CD4-positive, alpha-beta T cell treated with Interleukin-6 for 4 hours (primary cell): ENCODE measurements around the gene CCDC88C.
"Not testable (repeated sequence)": the region's sequence is repeated elsewhere in the genome, so short reads cannot be mapped to it uniquely, and the experiment has no call there.

Experiments
- DNase-seq: peaks from one replicate; pipeline ENCODE4 v3.0.0-alpha.2; 2020; ENCODE audit warnings: mixed read lengths

The CCDC88C gene

GRCh38 chr14:91284791-91285548 is 132.7 kb downstream of the CCDC88C start:
- DNase-seq = no peak

GRCh38 chr14:91284146-91284790 is 133.4 kb downstream of the CCDC88C start:
- DNase-seq = no peak

GRCh38 chr14:91283666-91284065 is 134.0 kb downstream of the CCDC88C start:
- no peak for DNase-seq

GRCh38 chr14:91282954-91283645 is 134.5 kb downstream of the CCDC88C start:
- DNase-seq = no peak

- no peak for DNase-seq
Observed at GRCh38 chr14:91281346-91281745, 136.3 kb downstream of the CCDC88C start.

GRCh38 chr14:91280129-91280528 is 137.5 kb downstream of the CCDC88C start:
- no peak for DNase-seq

- DNase-seq = no peak
Observed at GRCh38 chr14:91279354-91279753, 138.3 kb downstream of the CCDC88C start.

- DNase-seq = no peak
Observed at GRCh38 chr14:91278383-91278715, 139.3 kb downstream of the CCDC88C start.

GRCh38 chr14:91277546-91278382 is 139.9 kb downstream of the CCDC88C start:
- DNase-seq = no peak

- no peak for DNase-seq
Observed at GRCh38 chr14:91274796-91275195, 142.8 kb downstream of the CCDC88C start.

- no peak for DNase-seq
Observed at GRCh38 chr14:91273885-91274273, 143.7 kb downstream of the CCDC88C start.

- DNase-seq = no peak
Observed at GRCh38 chr14:91273273-91273884, 144.2 kb downstream of the CCDC88C start.

GRCh38 chr14:91272341-91273272 is 145.0 kb downstream of the CCDC88C start:
- no peak for DNase-seq

- no peak for DNase-seq
Observed at GRCh38 chr14:91271639-91272038, 146.0 kb downstream of the CCDC88C start.

- peak; percentile 24 for DNase-seq
Observed at GRCh38 chr14:91270619-91271018, 147.0 kb downstream of the CCDC88C start.

GRCh38 chr14:91270188-91270587 is 147.4 kb downstream of the CCDC88C start:
- no peak for DNase-seq

GRCh38 chr14:91269076-91269991 is 148.3 kb downstream of the CCDC88C start:
- no peak for DNase-seq

GRCh38 chr14:91267965-91268437 is 149.6 kb downstream of the CCDC88C start:
- no peak for DNase-seq

- not testable (repeated sequence) for DNase-seq
Observed at GRCh38 chr14:91266276-91266675, 151.3 kb downstream of the CCDC88C start.

- DNase-seq = no peak
Observed at GRCh38 chr14:91265404-91265803, 152.2 kb downstream of the CCDC88C start.
